B cell (primary cell): Measurements from ENCODE around the gene MMP24. TPM values are rescaled to one million over a fixed set of nuclear protein-coding genes. Genes with fewer than 3 reads are reported as not detected.

Experiments used
- ATAC-seq: fragments of 200-7000 bp; cut with Tn5 transposase; one replicate; pipeline ENCODE4 v1.10.0; 2021; ENCODE audit warnings: low read depth, mild to moderate bottlenecking, moderate number of reproducible peaks, moderate library complexity
- CTCF ChIA-PET: fragments of 350-600 bp; sonication (Branson Sonifier 250); formaldehyde crosslinking; loops from one replicate; lab custom pipeline; 2021; ENCODE audit warnings: antibody characterized with exemption, inconsistent platforms; lab: Charles Lee
- POLR2A ChIA-PET: fragments of 350-600 bp; sonication (Branson Sonifier 250); formaldehyde crosslinking; loops from one replicate; lab custom pipeline; 2021; ENCODE audit warnings: antibody characterized with exemption; lab: Charles Lee
- DNase-seq: peaks from one replicate; pipeline ENCODE4 v3.0.0; 2013
- H2AFZ ChIP-seq: 2 replicates; pipeline ENCODE4 v1.6.1; 2012; ENCODE audit warnings: mild to moderate bottlenecking, low read depth, low read length; ENCODE audit not compliant: insufficient read depth, poor library complexity, severe bottlenecking
- H3K27ac ChIP-seq, 2 donors: 1 replicate in 1 of 2; 2 replicates in 1 of 2; pipeline ENCODE4 v1.5.1; 2012 to 2013; ENCODE audit warnings: low read length in 2 of 2, mild to moderate bottlenecking in 2 of 2, moderate library complexity in 1 of 2
- H3K27me3 ChIP-seq, 4 experiments: fragments of 200-600 bp in 1 of 4; sonication (generic) in 1 of 4; replicated peaks in 1 of 4; 1 replicate in 2 of 4; 2 replicates in 2 of 4; pipeline versions ENCODE4 v1.6.1 to v1.7.0; 2013 to 2016; ENCODE audit warnings: low read length in 3 of 4, mild to moderate bottlenecking in 2 of 4, mixed read lengths in 1 of 4, moderate library complexity in 1 of 4; ENCODE audit not compliant: insufficient read depth in 4 of 4, control insufficient read depth in 3 of 4; ENCODE audit errors: control extremely low read depth in 1 of 4
- H3K36me3 ChIP-seq, 2 experiments: replicated peaks in 1 of 2; 1 replicate in 1 of 2; 2 replicates in 1 of 2; pipeline versions ENCODE4 v1.6.1 to v1.7.1; 2013; ENCODE audit warnings: low read length in 1 of 2; ENCODE audit not compliant: insufficient read depth in 2 of 2, control insufficient read depth in 1 of 2; ENCODE audit errors: control extremely low read depth in 1 of 2, extremely low read depth in 1 of 2
- H3K4me1 ChIP-seq, 2 donors: fragments of 200-600 bp in 1 of 2; sonication (generic) in 1 of 2; 1 replicate in 1 of 2; 2 replicates in 1 of 2; pipeline versions ENCODE4 v1.5.1 to v1.6.1; 2013 to 2017; ENCODE audit warnings: low read length in 2 of 2; ENCODE audit not compliant: control insufficient read depth in 2 of 2, insufficient read depth in 2 of 2
- H3K4me2 ChIP-seq: replicated peaks from 2 replicates; pipeline ENCODE3; 2012; ENCODE audit warnings: mild to moderate bottlenecking, low read depth, low read length; ENCODE audit not compliant: poor library complexity, severe bottlenecking
- H3K4me3 ChIP-seq, 5 experiments: fragments of 200-600 bp in 1 of 5; sonication (generic) in 1 of 5; 1 replicate in 3 of 5; 2 replicates in 2 of 5; pipeline versions ENCODE4 v1.5.1 to v1.7.0; 2011 to 2016; ENCODE audit warnings: low read length in 4 of 5, mild to moderate bottlenecking in 4 of 5, low read depth in 2 of 5, control low read depth in 1 of 5, moderate library complexity in 1 of 5; ENCODE audit not compliant: insufficient read depth in 1 of 5; ENCODE audit errors: control extremely low read depth in 1 of 5, extremely low read depth in 1 of 5
- H3K79me2 ChIP-seq: fragments of 200-600 bp; sonication (generic); one replicate; pipeline ENCODE4 v1.6.0; 2016; ENCODE audit warnings: low read length; ENCODE audit not compliant: control insufficient read depth, insufficient read depth
- H3K9ac ChIP-seq: fragments of 200-600 bp; sonication (generic); 2 replicates; pipeline ENCODE4 v1.6.1; 2017; ENCODE audit warnings: mild to moderate bottlenecking, low read length, moderate library complexity
- H3K9me3 ChIP-seq, 3 donors: one replicate each; pipeline versions ENCODE4 v1.6.1 to v1.7.1; 2013; ENCODE audit warnings: low read length in 2 of 3; ENCODE audit not compliant: control insufficient read depth in 2 of 3, insufficient read depth in 1 of 3; ENCODE audit errors: control extremely low read depth in 1 of 3
- H4K20me1 ChIP-seq: 2 replicates; pipeline ENCODE4 v1.6.0; 2012; ENCODE audit warnings: mild to moderate bottlenecking, low read length; ENCODE audit not compliant: insufficient read depth, control insufficient read depth, poor library complexity, severe bottlenecking
- H3K27ac Mint-ChIP-seq: one replicate; pipeline ENCODE4 v1.8.0; 2021; ENCODE audit warnings: mixed read lengths
- H3K27me3 Mint-ChIP-seq: one replicate; pipeline ENCODE4 v1.8.0; 2021; ENCODE audit warnings: mixed read lengths
- H3K4me1 Mint-ChIP-seq: one replicate; pipeline ENCODE4 v1.8.0; 2021; ENCODE audit warnings: mixed read lengths
- H3K4me3 Mint-ChIP-seq: one replicate; pipeline ENCODE4 v1.8.0; 2021; ENCODE audit warnings: mixed read lengths
- H3K9me3 Mint-ChIP-seq: one replicate; pipeline ENCODE4 v1.8.0; 2022; ENCODE audit warnings: mixed read lengths; ENCODE audit not compliant: insufficient read depth
- EZH2 ChIP-seq: IDR thresholded peaks from 2 replicates; pipeline ENCODE4 v1.6.1; 2012; ENCODE audit warnings: borderline replicate concordance, low read depth, mild to moderate bottlenecking, moderate library complexity, low read length; ENCODE audit not compliant: insufficient read depth, poor library complexity, severe bottlenecking
- WGBS: methylation state at CpG from one replicate; pipeline ENCODE4 v1.1.5; 2013; ENCODE audit warnings: missing lambda C conversion rate; ENCODE audit not compliant: insufficient coverage; 5-methylcytosine and 5-hydroxymethylcytosine counted together
- intact Hi-C: fragments of 100-400 bp; cut with micrococcal nuclease; formaldehyde crosslinking; loops from one replicate; pipeline ENCODE4 v1.10.0; 2022
- polyA plus RNA-seq: library from polyadenylated mRNA; depleted of rRNA; stranded (reverse); fragments of >200 nt; gene quantifications from 2 replicates; pipeline ENCODE4 v1.2.3, GENCODE V29; 2012
- total RNA-seq, 2 donors: library from RNA; stranded (reverse); fragments of 120-200 nt in 1 of 2; gene quantifications; 1 replicate in 1 of 2; 2 replicates in 1 of 2; pipeline versions ENCODE4 v1.2.3 to v1.2.4, GENCODE V29; 2013 to 2022
- TF ChIP-seq, protein P1 (sequence below): fragments of 200-600 bp; IDR thresholded peaks from one replicate; pipeline ENCODE4 v1.8.0; 2022; ENCODE audit warnings: antibody characterized with exemption, mild to moderate bottlenecking

The MMP24 gene
- total and polyA plus RNA-seq, 2 donors (not counting 1 experiment from before 2014, with no cell fraction given), result not detected

DNA sequence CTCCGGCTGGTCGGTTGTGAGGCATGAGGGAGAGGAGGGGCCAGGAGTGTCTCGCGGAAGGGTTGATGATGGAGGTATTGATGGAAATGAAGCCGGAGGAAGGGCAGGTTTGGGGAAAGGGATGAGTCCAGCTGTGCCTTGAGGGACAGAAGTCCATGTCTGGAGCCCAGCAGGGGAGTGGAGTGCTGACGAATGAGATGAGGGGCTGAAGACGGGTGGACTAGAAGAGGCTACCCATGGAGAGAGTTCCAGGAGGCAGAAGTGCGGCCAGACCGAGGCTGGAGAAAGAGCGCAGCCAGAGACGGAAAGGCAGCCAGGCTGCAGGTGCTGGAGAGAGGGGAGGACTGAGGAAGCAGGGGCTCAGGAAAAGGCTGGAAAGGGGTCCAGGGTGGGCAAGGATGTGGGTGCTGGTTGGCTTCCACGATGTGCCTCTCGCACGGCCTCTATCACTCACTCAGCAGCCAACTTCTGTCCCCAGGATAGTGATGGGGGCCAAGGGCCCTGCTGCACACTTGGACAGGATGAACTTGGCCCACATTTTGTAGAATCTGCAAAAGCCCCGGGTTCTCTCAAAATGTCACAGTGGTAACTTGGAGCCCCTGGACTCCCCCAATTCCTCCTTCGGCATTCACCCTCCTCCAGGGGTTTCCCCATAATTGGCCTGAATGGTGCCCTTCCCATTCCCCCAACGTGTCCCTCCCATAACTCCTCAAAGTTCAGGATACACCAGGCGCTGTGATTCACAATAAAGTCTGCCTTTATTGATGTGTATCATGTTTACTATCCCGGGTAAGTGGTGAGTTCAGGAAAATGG lies 58.7 kb downstream of the MMP24 start:
- Histone ChIP-seq H3K27ac (peak overlapping the region; percentile 71 to 90), H3K4me3 (peak overlapping the region; percentile 59 to 97 (median 93)), H3K4me1 (peaks cover 13 to 19% of the 10 kb centered on the region in 2 donors), H2AFZ (peak overlapping the region; percentile 99), H4K20me1 (peaks cover 14% of the 10 kb centered on the region), H3K27me3 (no peaks in the 10 kb centered on the region), H3K4me2 (peak overlapping the region; percentile 95), H3K9ac (peak overlapping the region; percentile 96), H3K79me2 (peaks cover 35% of the 10 kb centered on the region), H3K36me3 (peaks cover 0 to 12% of the 10 kb centered on the region in 2 experiments), H3K9me3 (no peaks in the 10 kb centered on the region)
- TF ChIP-seq EZH2, result no peak
- TF ChIP-seq, protein P1, sequence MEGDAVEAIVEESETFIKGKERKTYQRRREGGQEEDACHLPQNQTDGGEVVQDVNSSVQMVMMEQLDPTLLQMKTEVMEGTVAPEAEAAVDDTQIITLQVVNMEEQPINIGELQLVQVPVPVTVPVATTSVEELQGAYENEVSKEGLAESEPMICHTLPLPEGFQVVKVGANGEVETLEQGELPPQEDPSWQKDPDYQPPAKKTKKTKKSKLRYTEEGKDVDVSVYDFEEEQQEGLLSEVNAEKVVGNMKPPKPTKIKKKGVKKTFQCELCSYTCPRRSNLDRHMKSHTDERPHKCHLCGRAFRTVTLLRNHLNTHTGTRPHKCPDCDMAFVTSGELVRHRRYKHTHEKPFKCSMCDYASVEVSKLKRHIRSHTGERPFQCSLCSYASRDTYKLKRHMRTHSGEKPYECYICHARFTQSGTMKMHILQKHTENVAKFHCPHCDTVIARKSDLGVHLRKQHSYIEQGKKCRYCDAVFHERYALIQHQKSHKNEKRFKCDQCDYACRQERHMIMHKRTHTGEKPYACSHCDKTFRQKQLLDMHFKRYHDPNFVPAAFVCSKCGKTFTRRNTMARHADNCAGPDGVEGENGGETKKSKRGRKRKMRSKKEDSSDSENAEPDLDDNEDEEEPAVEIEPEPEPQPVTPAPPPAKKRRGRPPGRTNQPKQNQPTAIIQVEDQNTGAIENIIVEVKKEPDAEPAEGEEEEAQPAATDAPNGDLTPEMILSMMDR, result no peak
- H3K27ac Mint-ChIP-seq, result peak overlapping the region; percentile 96
- DNase-seq, result no peak
- CTCF ChIA-PET, result interaction anchor here (0.9 to 5.3 kb wide), 4 partner anchors 17 to 140 kb away, joined by 3 to 20 read pairs (median 5); no protein-coding TSS in a partner anchor
- H3K4me1 Mint-ChIP-seq, result peaks cover 30% of the 10 kb centered on the region
- H3K4me3 Mint-ChIP-seq, result peak overlapping the region; percentile 95
- ATAC-seq, result no peak
- no peaks in the 10 kb centered on the region for H3K27me3 Mint-ChIP-seq
- intact Hi-C loops, result loop anchor here (1.0 to 5.0 kb wide), 6 partner anchors 126 to 982 kb away; partner anchors contain the start of genes AHCY, EDEM2, ERGIC3 and SCAND1
- no peaks in the 10 kb centered on the region for H3K9me3 Mint-ChIP-seq
- 68% methylated on average over 14 of the region's 19 CpGs for WGBS
- POLR2A ChIA-PET, result interaction anchor here (0.6 to 1.6 kb wide), 4 partner anchors 192 to 1291 kb away, joined by 4 to 9 read pairs (median 5); partner anchors contain the start of genes RALY, RBM39, SCAND1 and TRPC4AP

DNA sequence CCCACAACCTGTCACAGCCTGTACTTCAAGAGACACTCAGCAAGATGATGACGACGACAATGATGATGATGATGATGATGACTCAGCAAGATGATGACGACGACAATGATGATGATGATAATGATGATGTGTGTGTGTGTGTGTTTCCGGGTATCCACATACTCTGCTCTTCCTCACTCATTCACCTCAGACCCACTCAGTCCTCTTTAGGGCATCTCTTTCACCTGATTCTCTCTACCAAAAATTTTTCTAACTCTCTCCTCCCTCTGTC lies 59.3 kb downstream of the MMP24 start:
- ChIA-PET CTCF (interaction anchor here (5.3 kb wide), 1 partner anchor 19 kb away, joined by 20 read pairs; no protein-coding TSS in a partner anchor), POLR2A (no interaction called here)
- TF ChIP-seq, protein P1, result no peak
- TF ChIP-seq EZH2, result no peak
- peaks cover 14% of the 10 kb centered on the region for H4K20me1 ChIP-seq
- H3K36me3 ChIP-seq, result peaks cover 0 to 6% of the 10 kb centered on the region in 2 experiments
- peak overlapping the region; percentile 99 for H2AFZ ChIP-seq
- no peaks in the 10 kb centered on the region for H3K27me3 ChIP-seq
- no peak for ATAC-seq
- Mint-ChIP-seq H3K9me3 (no peaks in the 10 kb centered on the region), H3K4me3 (peak overlapping the region; percentile 95), H3K27ac (no peak overlapping the region), H3K27me3 (no peaks in the 10 kb centered on the region), H3K4me1 (peaks cover 29% of the 10 kb centered on the region)
- H3K9me3 ChIP-seq, result no peaks in the 10 kb centered on the region
- no peak overlapping the region for H3K4me3 ChIP-seq
- H3K9ac ChIP-seq, result no peak overlapping the region
- no CpG with 5 or more reads among the region's 5 CpGs for WGBS
- H3K4me2 ChIP-seq, result no peak overlapping the region
- H3K4me1 ChIP-seq, result peaks cover 13 to 19% of the 10 kb centered on the region in 2 donors
- peak overlapping the region in 1 of 2 donors; percentile 10 for H3K27ac ChIP-seq
- no peak for DNase-seq
- intact Hi-C loops, result loop anchor here (2.0 kb wide), 1 partner anchor 983 kb away; the partner anchor contains the start of gene AHCY
- H3K79me2 ChIP-seq, result peaks cover 31% of the 10 kb centered on the region
